Measurements from ENCODE around the gene RSPO4. TPM values are rescaled to one million over a fixed set of nuclear protein-coding genes. Genes with fewer than 3 reads are reported as not detected.

RSPO4 gene
- not detected in 2 replicates for total RNA-seq (2014; rRNA removed; shearing (Covaris generic))

DNA sequence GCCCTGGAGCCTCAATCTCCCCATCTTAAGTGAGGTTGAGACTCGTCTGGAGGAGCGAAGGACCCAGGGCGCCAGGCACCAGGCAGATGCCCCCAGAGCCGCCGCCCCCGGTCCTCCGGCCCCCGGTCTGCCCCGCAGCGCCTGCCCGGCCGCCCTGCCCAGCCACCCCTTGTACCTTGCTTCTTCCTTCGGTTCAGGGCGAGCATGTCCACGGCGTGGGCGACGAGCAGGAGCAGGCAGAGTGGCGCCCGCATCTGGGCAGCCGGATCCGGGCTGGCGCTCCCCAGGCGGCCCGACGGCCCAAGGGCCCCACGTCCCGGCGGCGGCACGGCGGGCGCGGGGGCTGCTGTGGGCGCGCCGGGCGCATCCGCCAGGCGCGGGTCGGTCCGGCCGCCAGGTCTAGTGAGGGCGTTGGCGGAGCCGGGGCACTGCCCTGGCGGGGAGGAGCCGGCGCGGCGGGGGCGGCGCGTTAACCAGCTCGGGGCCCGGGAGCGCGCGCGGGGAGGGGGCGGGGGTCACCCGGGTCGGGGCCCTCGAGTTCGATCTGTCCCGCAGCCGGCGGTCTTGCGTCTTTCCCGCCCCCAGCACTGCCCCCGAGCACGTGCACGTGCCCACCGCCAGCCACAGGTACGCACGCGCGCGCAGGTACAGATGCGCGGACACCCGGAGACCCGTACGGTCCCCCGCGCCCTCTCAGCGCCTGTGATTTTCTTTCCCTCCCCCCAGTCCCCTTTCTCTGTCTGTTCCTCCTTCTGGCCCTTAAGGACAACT, at the start of gene RSPO4:
TSS of gene RSPO4 (minus strand) at position 401 of the 771 bp plus-strand sequence. CDS start at position 254, 147 bp downstream.

DNA sequence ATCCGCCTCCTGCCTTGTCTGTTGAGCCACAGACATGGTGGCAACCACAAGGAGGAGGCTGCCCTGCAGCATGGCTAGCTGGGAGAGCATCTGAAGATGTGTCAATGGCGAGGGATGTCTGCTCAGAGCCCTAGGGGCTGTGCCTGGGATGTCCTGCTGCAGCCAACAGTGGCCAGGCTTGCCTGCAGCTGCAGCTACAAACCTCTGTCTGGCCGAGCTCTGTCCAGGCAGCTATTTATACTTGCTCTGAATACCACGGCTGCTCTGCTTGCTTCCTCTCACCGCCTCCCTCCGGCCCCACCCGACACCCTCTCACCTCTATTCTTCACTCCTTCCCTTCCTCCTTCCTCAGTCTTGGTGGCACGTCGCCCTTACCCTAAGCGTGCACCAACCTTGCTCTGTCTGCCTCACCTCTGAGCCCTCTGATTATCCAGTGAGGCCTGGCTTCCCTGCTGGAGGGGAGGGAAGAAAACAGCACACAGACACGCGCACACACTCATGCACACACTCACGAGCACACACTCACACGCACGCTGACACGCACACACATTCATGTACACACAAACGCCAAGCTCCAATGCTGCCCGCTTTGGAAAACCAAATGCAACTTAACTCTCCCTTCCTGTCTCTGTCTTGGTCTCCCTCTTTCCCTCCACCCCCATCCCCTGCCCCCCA, 85.8 kb downstream of the RSPO4 start, which contains the start of gene ANGPT4:
TSS of gene ANGPT4 (minus strand) at position 210 of the 675 bp plus-strand sequence. CDS start at position 90, 120 bp downstream.

Other genes with a start within 250 kb of the RSPO4 start
- 0.57 TPM in 1 of 2 replicates, not detected in the other for gene SLC52A3, start 233.8 kb downstream of the RSPO4 start, total RNA-seq (2014; rRNA removed; shearing (Covaris generic))
- 4.3 and 4.5 TPM in 2 replicates for gene FAM110A, start 168.6 kb downstream of the RSPO4 start, total RNA-seq (2014; rRNA removed; shearing (Covaris generic))
- 0.05 TPM in 1 of 2 replicates, not detected in the other for gene ANGPT4, start 86.0 kb downstream of the RSPO4 start, total RNA-seq (2014; rRNA removed; shearing (Covaris generic))
- 36.2 and 37.6 TPM in 2 replicates for gene PSMF1, start 116.3 kb upstream of the RSPO4 start, total RNA-seq (2014; rRNA removed; shearing (Covaris generic))
- 0.37 TPM in 1 of 2 replicates, not detected in the other for gene TMEM74B, start 182.7 kb upstream of the RSPO4 start, total RNA-seq (2014; rRNA removed; shearing (Covaris generic))
- not detected in 2 replicates for gene C20orf202, start 201.1 kb upstream of the RSPO4 start, total RNA-seq (2014; rRNA removed; shearing (Covaris generic))
- gene RAD21L1, start 223.7 kb upstream of the RSPO4 start, total RNA-seq (2014; rRNA removed; shearing (Covaris generic)): not detected in 2 replicates